Activated T-helper 17 cell treated with anti-CD3 and anti-CD28 coated beads, Interleukin-2, amount 50 U/mL, for 72 hours (primary cell): Measurements from ENCODE around the gene EHD1. TPM values are rescaled to one million over a fixed set of nuclear protein-coding genes. Genes with fewer than 3 reads are reported as not detected.

ENCODE experiments used
- ATAC-seq: fragments of 150-1000 bp; cut with Tn5 transposase; replicated peaks from 2 replicates; pipeline ENCODE4 v1.10.0; 2021; ENCODE audit warnings: mild to moderate bottlenecking, moderate library complexity
- H3K27ac Mint-ChIP-seq: one replicate; pipeline ENCODE4 v1.8.0; 2022; ENCODE audit warnings: mixed read lengths
- H3K27me3 Mint-ChIP-seq: one replicate; pipeline ENCODE4 v1.8.0; 2022; ENCODE audit warnings: mixed read lengths
- H3K36me3 Mint-ChIP-seq: one replicate; pipeline ENCODE4 v1.8.0; 2022; ENCODE audit warnings: low read depth, mild to moderate bottlenecking, mixed read lengths
- H3K4me1 Mint-ChIP-seq: one replicate; pipeline ENCODE4 v1.8.0; 2022; ENCODE audit warnings: mixed read lengths
- H3K4me3 Mint-ChIP-seq: one replicate; pipeline ENCODE4 v1.8.0; 2022; ENCODE audit warnings: mild to moderate bottlenecking, mixed read lengths
- H3K9me3 Mint-ChIP-seq: one replicate; pipeline ENCODE4 v1.8.0; 2022; ENCODE audit warnings: mixed read lengths
- total RNA-seq, 2 donors: library from RNA; stranded (reverse); gene quantifications; one replicate each; pipeline ENCODE4 v1.2.3, GENCODE V29; 2022

EHD1 gene
- total RNA-seq, 2 donors from 2014 or later = 96.5 to 107 TPM

DNA sequence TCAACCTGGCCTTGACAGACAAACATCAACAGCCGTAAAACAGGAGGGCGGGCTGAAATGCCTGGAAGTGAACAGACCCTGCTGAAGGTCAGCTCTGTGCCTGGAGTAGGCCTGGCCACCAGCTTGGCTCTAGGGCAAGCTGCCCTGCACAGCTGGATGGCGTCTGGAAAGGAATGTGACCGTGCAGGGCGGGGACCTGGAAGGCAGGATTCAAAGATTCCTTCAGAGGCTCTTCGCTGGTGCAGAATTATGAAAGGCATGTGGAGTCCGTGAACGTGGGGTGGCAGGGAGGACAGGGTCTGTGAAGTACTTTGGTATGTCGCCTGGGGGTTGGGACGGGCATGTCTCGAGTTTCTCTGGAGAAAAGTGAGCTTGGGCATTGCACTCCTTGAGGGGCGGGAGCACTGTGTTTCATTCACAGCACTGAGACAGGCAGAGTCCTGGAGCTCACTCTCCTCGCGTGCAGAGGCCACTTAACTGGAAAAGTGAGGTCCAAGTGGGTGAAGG lies 1.5 kb downstream of the EHD1 start:
- Mint-ChIP-seq H3K27ac (peak overlapping the region; percentile 89), H3K4me1 (peaks cover 53% of the 10 kb centered on the region), H3K4me3 (peak overlapping the region; percentile 99), H3K36me3 (peaks cover 63% of the 10 kb centered on the region), H3K27me3 (no peaks in the 10 kb centered on the region), H3K9me3 (no peaks in the 10 kb centered on the region)
- no peak for ATAC-seq

GRCh38 chr11:64876229-64876750 lies 2.1 kb downstream of the EHD1 start:
- Mint-ChIP-seq H3K36me3 (peaks cover 69% of the 10 kb centered on the region), H3K27me3 (no peaks in the 10 kb centered on the region), H3K9me3 (no peaks in the 10 kb centered on the region), H3K4me3 (peak overlapping the region; percentile 99), H3K27ac (peak overlapping the region; percentile 89), H3K4me1 (peaks cover 59% of the 10 kb centered on the region)
- ATAC-seq = peak; percentile 44

- no peaks in the 10 kb centered on the region for H3K27me3 Mint-ChIP-seq
- H3K9me3 Mint-ChIP-seq = no peaks in the 10 kb centered on the region
- ATAC-seq = no peak
- H3K36me3 Mint-ChIP-seq = peaks cover 76% of the 10 kb centered on the region
- H3K4me1 Mint-ChIP-seq = peaks cover 56% of the 10 kb centered on the region
- H3K27ac Mint-ChIP-seq = peak overlapping the region; percentile 89
- peak overlapping the region; percentile 99 for H3K4me3 Mint-ChIP-seq
Measured at GRCh38 chr11:64875369-64876228, 2.8 kb downstream of the EHD1 start.

- Mint-ChIP-seq H3K36me3 (peaks cover 86% of the 10 kb centered on the region), H3K4me3 (peak overlapping the region; percentile 99), H3K4me1 (peaks cover 53% of the 10 kb centered on the region), H3K27me3 (no peaks in the 10 kb centered on the region), H3K9me3 (no peaks in the 10 kb centered on the region), H3K27ac (peak overlapping the region; percentile 59)
- ATAC-seq = peak; percentile 2
Measured at GRCh38 chr11:64874308-64875240, 3.8 kb downstream of the EHD1 start.

GRCh38 chr11:64872790-64873488 lies 5.5 kb downstream of the EHD1 start:
- peak overlapping the region; percentile 27 for H3K27ac Mint-ChIP-seq
- H3K9me3 Mint-ChIP-seq = no peaks in the 10 kb centered on the region

DNA sequence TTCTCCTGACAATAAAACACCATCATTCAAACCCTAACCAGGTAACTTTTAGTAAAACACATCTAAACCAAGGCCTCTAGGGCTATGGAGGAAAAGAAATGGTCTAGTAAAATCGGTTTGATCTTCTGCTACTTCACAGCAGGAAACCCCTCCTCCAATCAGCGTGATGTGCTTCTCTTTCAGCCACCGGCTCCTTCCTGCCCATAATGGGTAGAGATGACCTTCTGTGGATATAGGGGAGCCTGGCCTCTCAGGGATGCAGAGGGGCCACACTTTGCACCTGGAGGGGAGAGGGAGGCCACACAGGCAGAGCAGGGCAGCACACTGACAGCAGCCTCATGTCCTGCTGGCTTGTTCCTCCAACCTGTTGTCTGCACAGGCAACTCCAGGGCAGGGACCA lies 6.9 kb downstream of the EHD1 start:
- Mint-ChIP-seq H3K4me1 (peaks cover 62% of the 10 kb centered on the region), H3K36me3 (peaks cover 95% of the 10 kb centered on the region), H3K27me3 (no peaks in the 10 kb centered on the region)

More at GRCh38 chr11:64872790-64873488, 5.5 kb downstream of the EHD1 start:
- Mint-ChIP-seq H3K27me3 (no peaks in the 10 kb centered on the region), H3K4me3 (peak overlapping the region; percentile 88), H3K4me1 (peaks cover 64% of the 10 kb centered on the region), H3K36me3 (peaks cover 98% of the 10 kb centered on the region)
- no peak for ATAC-seq

DNA sequence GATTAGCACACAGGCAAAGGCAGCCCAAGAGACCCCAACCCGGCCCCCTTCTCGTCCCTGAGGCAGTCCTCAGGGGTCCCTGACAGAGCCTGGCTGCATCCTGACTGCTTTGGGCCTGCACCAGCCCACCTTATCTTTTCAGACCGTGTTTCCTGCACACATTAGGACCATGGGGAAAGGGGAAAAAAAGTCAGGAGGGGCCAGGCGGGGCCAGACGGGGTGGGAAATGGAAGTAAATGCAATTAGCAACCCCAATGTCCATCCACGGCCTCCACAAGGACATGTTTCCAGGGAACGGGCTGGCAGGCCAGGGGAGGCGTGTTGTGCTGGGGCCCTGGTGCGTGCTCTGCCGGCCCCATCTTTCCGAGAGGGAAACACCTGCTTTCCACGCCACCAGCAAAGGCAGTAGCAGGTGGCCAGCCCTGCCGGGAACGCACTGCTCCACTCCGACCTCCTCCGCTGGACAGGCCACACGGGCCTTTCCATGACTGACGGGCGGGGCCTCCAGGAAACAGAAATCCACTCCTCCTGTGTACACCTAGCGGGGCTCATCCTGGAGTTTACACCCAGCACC lies 7.4 kb downstream of the EHD1 start:
- Mint-ChIP-seq H3K36me3 (peaks cover 95% of the 10 kb centered on the region), H3K9me3 (no peaks in the 10 kb centered on the region), H3K27me3 (no peaks in the 10 kb centered on the region), H3K4me3 (peak overlapping the region; percentile 88), H3K4me1 (peaks cover 62% of the 10 kb centered on the region), H3K27ac (peak overlapping the region; percentile 86)
- ATAC-seq = no peak

More for the DNA sequence above, 6.9 kb downstream of the EHD1 start:
- Mint-ChIP-seq H3K4me3 (peak overlapping the region; percentile 88), H3K27ac (peak overlapping the region; percentile 86), H3K9me3 (no peaks in the 10 kb centered on the region)
- no peak for ATAC-seq

DNA sequence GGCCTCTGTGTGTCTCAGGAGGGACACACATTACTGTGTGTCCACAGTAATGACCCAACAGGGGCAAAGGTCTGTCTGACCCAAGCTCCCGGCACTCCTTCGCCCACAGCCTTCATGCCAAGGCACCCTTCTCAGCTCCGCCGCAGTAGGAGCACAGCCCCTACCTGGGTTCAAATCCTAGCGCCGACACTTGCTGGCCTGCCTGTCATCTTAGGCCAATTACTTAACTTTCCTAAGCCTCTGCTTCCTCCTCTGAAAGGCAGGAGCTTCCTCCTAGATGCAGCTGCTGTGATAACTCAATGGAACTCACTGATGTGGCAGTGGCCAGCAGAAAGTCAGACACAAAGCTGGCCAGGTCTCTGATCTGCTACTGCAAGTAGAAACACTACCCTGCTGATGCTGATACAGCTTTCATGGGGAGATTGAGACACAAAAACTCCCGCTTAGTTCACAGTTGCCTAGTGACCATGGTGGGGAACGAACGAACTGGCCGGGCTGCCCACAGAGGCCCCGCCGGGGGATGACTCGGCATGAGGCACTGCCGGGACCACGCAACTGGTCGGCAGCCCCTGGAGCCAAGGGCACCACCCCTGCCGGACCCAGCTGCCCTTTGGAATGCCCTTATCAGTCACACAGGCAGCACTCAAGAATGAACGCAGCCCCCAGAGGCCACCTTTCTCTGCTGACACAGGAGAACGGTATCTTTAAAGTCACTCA lies 8.1 kb downstream of the EHD1 start:
- H3K4me1 Mint-ChIP-seq = peaks cover 62% of the 10 kb centered on the region
- no peaks in the 10 kb centered on the region for H3K9me3 Mint-ChIP-seq
- peak overlapping the region; percentile 86 for H3K27ac Mint-ChIP-seq
- H3K27me3 Mint-ChIP-seq = no peaks in the 10 kb centered on the region
- peak overlapping the region; percentile 88 for H3K4me3 Mint-ChIP-seq
- H3K36me3 Mint-ChIP-seq = peaks cover 95% of the 10 kb centered on the region
- ATAC-seq = peak; percentile 10

DNA sequence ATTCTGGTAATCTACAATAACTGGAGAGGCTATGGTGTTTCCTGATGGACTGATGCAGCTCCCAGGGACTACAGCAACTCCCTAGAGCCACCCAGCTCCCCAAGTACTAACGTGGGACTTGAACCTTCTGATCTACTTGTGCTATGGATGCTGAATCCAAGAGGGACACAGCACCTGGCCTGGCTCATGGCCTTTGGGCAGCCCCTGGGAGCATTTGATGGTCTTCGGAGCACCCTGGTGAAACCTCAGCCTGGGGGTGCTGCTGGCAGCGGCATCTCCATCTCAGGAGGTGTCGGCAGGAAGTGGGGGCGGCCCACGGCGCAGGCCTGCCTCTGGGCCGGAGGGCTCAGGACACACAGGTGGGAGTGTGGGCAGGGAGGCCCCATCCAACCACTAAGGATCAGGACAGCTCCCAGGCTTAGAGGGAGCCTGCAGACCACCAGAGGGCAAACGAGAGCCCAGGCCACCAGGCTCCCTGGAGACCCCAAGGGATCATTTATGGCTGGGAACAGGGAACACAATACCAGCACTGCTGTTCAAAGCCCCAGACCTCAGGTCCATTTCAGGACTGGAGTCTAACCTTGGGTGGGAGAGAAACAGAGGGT lies 8.7 kb downstream of the EHD1 start:
- Mint-ChIP-seq H3K27ac (peak overlapping the region; percentile 90), H3K4me3 (peak overlapping the region; percentile 88), H3K27me3 (no peaks in the 10 kb centered on the region), H3K36me3 (peaks cover 91% of the 10 kb centered on the region), H3K9me3 (no peaks in the 10 kb centered on the region), H3K4me1 (peaks cover 57% of the 10 kb centered on the region)
- ATAC-seq = no peak

DNA sequence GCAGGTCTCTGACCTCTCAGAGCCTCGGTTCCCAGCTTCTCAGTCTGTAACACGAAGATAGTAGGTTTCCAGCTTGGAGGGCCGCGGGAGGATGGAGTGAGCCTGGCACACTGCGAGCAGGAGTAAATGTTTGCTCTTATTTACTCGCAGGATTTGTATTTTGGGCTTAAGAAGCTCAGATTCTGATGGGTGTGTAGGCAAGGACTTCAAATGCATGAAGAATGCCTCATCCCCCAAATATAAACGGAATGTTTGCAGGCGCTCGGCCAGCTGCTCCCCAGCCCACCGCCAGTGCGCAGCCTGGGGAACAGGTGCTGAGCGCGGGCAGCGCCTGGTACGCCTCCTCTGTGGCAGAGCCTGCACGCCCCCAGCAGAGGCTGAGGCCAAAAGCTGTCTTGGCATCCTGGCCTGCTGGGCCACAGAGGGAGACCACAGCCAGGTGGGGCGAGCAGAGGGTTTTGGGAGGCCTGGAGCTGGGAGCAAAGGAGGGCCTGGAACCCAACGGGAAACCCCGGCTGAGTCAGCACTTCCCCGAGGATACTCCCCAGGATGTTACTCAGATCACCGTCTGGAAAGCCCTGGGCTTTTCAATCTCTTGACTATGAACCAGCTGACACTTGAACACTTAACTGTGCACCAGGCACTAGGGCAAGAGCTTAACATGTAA lies 9.4 kb downstream of the EHD1 start:
- ATAC-seq = no peak
- Mint-ChIP-seq H3K27ac (peak overlapping the region; percentile 90), H3K27me3 (no peaks in the 10 kb centered on the region), H3K4me1 (peaks cover 51% of the 10 kb centered on the region), H3K36me3 (peaks cover 87% of the 10 kb centered on the region), H3K9me3 (no peaks in the 10 kb centered on the region), H3K4me3 (peak overlapping the region; percentile 88)

DNA sequence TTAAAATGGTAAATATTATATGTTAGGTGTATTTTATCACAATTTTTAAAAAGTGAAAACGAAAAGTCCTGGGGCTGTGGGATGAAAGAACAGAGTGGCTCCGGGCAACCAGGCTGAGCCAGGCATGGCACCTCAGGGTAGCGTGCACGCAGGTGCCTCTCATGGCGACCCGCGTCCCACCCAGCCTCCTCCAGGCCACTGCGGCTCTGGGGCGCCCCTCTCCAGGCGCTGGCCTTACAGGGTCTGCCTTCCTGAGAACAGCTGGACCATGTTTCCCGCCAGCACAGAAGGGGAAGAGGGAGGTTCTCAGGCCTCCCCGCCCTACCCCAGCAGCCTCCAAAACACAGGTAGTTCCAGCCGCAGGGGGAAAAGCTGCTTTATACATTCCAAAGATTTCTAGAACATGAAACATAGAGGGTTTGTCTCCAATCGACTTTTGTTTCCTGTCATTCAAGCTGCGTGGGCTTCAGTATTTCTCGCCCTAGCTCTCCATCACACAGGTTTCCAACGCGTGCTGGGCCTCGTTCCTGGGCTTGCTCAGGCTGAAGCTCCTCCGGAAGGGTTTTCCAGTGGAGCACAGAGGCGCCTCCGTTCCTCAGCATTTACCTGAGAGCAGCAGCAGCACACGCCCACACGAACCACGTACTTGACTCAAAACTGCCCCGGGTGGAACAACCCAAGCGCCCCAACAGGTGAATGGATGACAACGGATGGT lies 10.5 kb downstream of the EHD1 start:
- Mint-ChIP-seq H3K9me3 (no peaks in the 10 kb centered on the region), H3K4me3 (peak overlapping the region; percentile 88), H3K27me3 (no peaks in the 10 kb centered on the region), H3K27ac (peak overlapping the region; percentile 90), H3K36me3 (peaks cover 76% of the 10 kb centered on the region), H3K4me1 (peaks cover 47% of the 10 kb centered on the region)
- no peak for ATAC-seq

- peaks cover 45% of the 10 kb centered on the region for H3K4me1 Mint-ChIP-seq
- peak overlapping the region; percentile 93 for H3K27ac Mint-ChIP-seq
- no peak for ATAC-seq
- H3K27me3 Mint-ChIP-seq = no peaks in the 10 kb centered on the region
- peaks cover 67% of the 10 kb centered on the region for H3K36me3 Mint-ChIP-seq
- H3K4me3 Mint-ChIP-seq = peak overlapping the region; percentile 78
- H3K9me3 Mint-ChIP-seq = no peaks in the 10 kb centered on the region
Measured at GRCh38 chr11:64866173-64866491, 12.3 kb downstream of the EHD1 start.
